Measurements from ENCODE around the gene SMYD1.
"Not testable (repeated sequence)": the region's sequence is repeated elsewhere in the genome, so short reads cannot be mapped to it uniquely, and the experiment has no call there.

The SMYD1 gene

DNA sequence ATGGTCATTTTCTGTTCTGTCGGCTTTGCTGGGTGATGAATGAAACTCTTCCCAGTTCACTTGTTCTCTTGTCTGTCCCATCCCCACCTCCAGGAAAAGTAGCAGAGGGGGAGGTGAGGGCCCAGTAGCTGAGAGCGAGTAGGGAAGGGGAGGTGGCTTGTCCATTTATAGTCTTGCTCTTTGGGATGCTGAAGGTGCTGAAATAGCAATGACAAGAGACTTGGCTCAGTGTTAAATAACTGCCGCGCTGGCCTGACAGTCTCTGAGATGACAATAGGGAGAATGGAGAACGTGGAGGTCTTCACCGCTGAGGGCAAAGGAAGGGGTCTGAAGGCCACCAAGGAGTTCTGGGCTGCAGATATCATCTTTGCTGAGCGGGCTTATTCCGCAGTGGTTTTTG lies at the start of gene SMYD1:
TSS of gene SMYD1 (plus strand) at position 228 of the 400 bp plus-strand sequence. CDS start at position 268, 40 bp downstream.
- Histone ChIP-seq H3K36me3 (ENCODE audit: control insufficient read depth in 2 of 2, insufficient read depth in 2 of 2, low read length in 2 of 2) (no peaks in the 10 kb centered on the region), H3K9ac (ENCODE audit: low read depth in 1 of 2, low read length in 2 of 2) (no peak within 1 kb of the TSS), H3K4me1 (ENCODE audit: control insufficient read depth in 2 of 2, insufficient read depth in 2 of 2, low read length in 2 of 2) (no peaks in the 10 kb centered on the region), H3K4me3 (ENCODE audit: low read length in 2 of 2) (no peak within 1 kb of the TSS), H3K9me3 (ENCODE audit: control insufficient read depth in 2 of 2, low read length in 2 of 2) (no peaks in the 10 kb centered on the region), H3K27ac (ENCODE audit: low read depth in 2 of 2, low read length in 2 of 2) (no peak within 1 kb of the TSS), H3K27me3 (ENCODE audit: control insufficient read depth in 2 of 2, insufficient read depth in 2 of 2, low read length in 2 of 2) (no peaks in the 10 kb centered on the region)

DNA sequence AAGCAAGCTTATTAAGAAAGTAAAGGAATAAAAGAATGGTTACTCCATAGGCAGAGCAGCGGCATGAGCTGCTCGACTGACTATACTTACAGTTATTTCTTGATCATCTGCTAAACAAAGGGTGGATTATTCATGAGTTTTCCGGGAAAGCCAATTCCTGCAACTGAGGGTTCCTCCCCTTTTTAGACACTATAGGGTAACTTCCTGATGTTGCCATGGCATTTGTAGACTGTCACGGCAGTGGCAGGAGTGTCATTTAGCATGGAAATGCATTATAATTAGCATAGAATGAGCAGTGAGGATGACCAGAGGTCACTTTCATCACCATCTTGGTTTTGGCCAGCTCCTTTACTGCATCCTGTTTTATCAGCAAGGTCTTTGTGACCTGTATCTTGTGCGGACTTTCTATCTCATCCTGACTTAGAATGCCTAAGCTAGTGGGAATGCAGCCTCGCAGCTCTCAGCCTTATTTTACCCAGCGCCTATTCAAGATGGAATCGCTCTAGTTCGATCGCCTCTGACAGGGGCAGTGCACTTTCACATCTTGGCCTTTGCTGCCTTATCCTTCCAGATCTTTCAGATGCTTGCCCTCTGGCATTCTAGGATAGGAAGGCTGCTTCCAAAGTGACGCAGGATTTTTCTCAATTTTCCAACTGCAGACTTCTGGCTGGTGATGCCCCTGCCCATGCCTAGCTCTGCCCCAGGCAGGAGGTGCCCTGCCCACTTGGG lies 49.4 kb upstream of the SMYD1 start:
- H3K9me3 ChIP-seq (ENCODE audit: control insufficient read depth in 2 of 2, low read length in 2 of 2); H3K4me3 ChIP-seq (ENCODE audit: low read length in 2 of 2); H3K36me3 ChIP-seq (ENCODE audit: control insufficient read depth in 2 of 2, insufficient read depth in 2 of 2, low read length in 2 of 2); H3K4me1 ChIP-seq (ENCODE audit: control insufficient read depth in 2 of 2, insufficient read depth in 2 of 2, low read length in 2 of 2); H3K27me3 ChIP-seq (ENCODE audit: control insufficient read depth in 2 of 2, insufficient read depth in 2 of 2, low read length in 2 of 2); H3K27ac ChIP-seq (ENCODE audit: low read depth in 2 of 2, low read length in 2 of 2); H3K9ac ChIP-seq (ENCODE audit: low read depth in 1 of 2, low read length in 2 of 2): not testable (repeated sequence)

DNA sequence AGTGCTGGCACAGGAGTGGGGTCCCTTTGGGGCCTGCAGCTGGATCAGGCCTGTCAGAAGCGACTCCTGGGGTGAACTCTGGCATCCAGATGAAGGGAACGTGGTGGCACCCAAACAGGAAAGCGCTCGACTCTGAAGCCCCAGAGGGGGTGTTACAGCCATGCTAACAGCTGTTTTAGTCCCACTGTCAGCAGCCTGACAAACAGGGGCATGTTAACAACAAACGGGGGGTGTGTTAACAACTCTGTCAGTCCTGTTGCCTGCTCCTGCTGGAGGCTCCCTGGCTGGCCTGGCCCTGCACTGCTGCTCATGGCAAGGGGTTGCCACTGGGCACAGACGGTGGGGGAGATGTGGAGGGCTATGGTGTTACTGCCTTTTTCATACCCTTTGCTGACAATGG lies 48.7 kb upstream of the SMYD1 start:
- H3K27ac ChIP-seq (ENCODE audit: low read depth in 2 of 2, low read length in 2 of 2) = no peak overlapping the region
- H3K4me1 ChIP-seq (ENCODE audit: control insufficient read depth in 2 of 2, insufficient read depth in 2 of 2, low read length in 2 of 2) = peaks cover 3 to 10% of the 10 kb centered on the region in 2 donors
- H3K9me3 ChIP-seq (ENCODE audit: control insufficient read depth in 2 of 2, low read length in 2 of 2) = no peaks in the 10 kb centered on the region
- no peak overlapping the region for H3K4me3 ChIP-seq (ENCODE audit: low read length in 2 of 2)
- H3K9ac ChIP-seq (ENCODE audit: low read depth in 1 of 2, low read length in 2 of 2) = no peak overlapping the region
- H3K36me3 ChIP-seq (ENCODE audit: control insufficient read depth in 2 of 2, insufficient read depth in 2 of 2, low read length in 2 of 2) = no peaks in the 10 kb centered on the region
- no peaks in the 10 kb centered on the region for H3K27me3 ChIP-seq (ENCODE audit: control insufficient read depth in 2 of 2, insufficient read depth in 2 of 2, low read length in 2 of 2)

DNA sequence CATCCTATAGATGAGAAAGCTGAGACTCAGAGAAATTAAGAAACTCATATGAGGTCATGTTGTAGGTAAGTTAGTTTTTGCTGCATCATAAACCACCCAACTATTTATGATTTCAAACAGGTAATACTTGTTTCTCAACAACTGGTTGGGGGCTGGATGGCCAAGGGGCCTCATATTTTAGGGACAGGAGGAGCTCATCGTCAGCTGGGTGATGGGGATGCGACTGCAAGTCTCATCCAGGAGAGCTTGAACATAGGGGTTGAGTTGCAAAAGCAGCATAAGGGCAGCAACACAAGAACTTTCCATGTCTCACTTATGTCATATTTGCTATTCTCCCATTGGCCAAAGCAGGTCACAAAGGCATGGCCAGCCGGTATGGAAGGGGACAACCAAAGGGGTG lies 47.6 kb upstream of the SMYD1 start:
- Histone ChIP-seq H3K27ac (ENCODE audit: low read depth in 2 of 2, low read length in 2 of 2) (no peak overlapping the region), H3K27me3 (ENCODE audit: control insufficient read depth in 2 of 2, insufficient read depth in 2 of 2, low read length in 2 of 2) (no peaks in the 10 kb centered on the region), H3K4me1 (ENCODE audit: control insufficient read depth in 2 of 2, insufficient read depth in 2 of 2, low read length in 2 of 2) (peaks cover 3 to 10% of the 10 kb centered on the region in 2 donors), H3K9ac (ENCODE audit: low read depth in 1 of 2, low read length in 2 of 2) (no peak overlapping the region), H3K36me3 (ENCODE audit: control insufficient read depth in 2 of 2, insufficient read depth in 2 of 2, low read length in 2 of 2) (no peaks in the 10 kb centered on the region), H3K4me3 (ENCODE audit: low read length in 2 of 2) (no peak overlapping the region), H3K9me3 (ENCODE audit: control insufficient read depth in 2 of 2, low read length in 2 of 2) (no peaks in the 10 kb centered on the region)

DNA sequence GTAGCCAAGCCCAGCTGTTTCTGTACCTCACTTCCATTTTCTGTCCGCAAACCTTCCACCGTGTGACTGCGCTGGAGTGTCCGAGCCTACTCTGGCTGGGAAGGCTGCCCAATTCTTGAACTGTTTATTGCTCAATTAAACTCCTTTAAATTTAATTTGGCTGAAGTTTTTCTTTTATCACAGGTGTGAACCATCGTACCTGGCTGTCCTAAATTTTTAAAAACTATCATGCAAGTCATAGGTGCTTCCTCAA lies 45.0 kb upstream of the SMYD1 start:
- Histone ChIP-seq H3K4me3 (ENCODE audit: low read length in 2 of 2) (no peak overlapping the region), H3K27me3 (ENCODE audit: control insufficient read depth in 2 of 2, insufficient read depth in 2 of 2, low read length in 2 of 2) (no peaks in the 10 kb centered on the region), H3K9ac (ENCODE audit: low read depth in 1 of 2, low read length in 2 of 2) (no peak overlapping the region), H3K4me1 (ENCODE audit: control insufficient read depth in 2 of 2, insufficient read depth in 2 of 2, low read length in 2 of 2) (no peaks in the 10 kb centered on the region), H3K27ac (ENCODE audit: low read depth in 2 of 2, low read length in 2 of 2) (no peak overlapping the region), H3K9me3 (ENCODE audit: control insufficient read depth in 2 of 2, low read length in 2 of 2) (no peaks in the 10 kb centered on the region), H3K36me3 (ENCODE audit: control insufficient read depth in 2 of 2, insufficient read depth in 2 of 2, low read length in 2 of 2) (peaks cover 0 to 4% of the 10 kb centered on the region in 2 donors)

DNA sequence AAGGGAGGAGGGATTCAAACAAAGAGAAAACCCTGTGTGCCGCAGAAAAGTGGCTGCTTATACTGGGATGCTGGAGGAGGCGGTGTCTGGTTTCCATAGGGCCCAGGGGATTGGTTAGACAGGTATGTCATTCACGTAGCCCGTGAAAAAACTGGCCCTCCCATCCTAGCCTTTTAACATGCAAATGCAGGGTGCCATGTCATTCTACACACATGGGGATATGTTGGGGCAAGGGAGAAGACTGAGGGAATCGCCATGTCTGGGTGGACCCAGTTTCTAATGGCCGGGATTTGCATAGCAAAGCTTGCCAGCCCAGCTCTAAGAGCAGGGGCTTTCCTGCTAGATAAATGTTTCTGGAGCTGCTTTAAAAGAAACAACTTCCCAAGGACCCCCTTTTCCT lies 43.1 kb upstream of the SMYD1 start:
- H3K27me3 ChIP-seq (ENCODE audit: control insufficient read depth in 2 of 2, insufficient read depth in 2 of 2, low read length in 2 of 2) = no peaks in the 10 kb centered on the region
- no peak overlapping the region for H3K27ac ChIP-seq (ENCODE audit: low read depth in 2 of 2, low read length in 2 of 2)

GRCh38 chr2:88027697-88028389 lies 39.8 kb upstream of the SMYD1 start:
- H3K9me3 ChIP-seq (ENCODE audit: control insufficient read depth in 2 of 2, low read length in 2 of 2) = no peaks in the 10 kb centered on the region
- no peak overlapping the region for H3K27ac ChIP-seq (ENCODE audit: low read depth in 2 of 2, low read length in 2 of 2)
- H3K9ac ChIP-seq (ENCODE audit: low read depth in 1 of 2, low read length in 2 of 2) = no peak overlapping the region
- H3K4me3 ChIP-seq (ENCODE audit: low read length in 2 of 2) = no peak overlapping the region
- H3K4me1 ChIP-seq (ENCODE audit: control insufficient read depth in 2 of 2, insufficient read depth in 2 of 2, low read length in 2 of 2) = no peaks in the 10 kb centered on the region
- peaks cover 20 to 34% of the 10 kb centered on the region in 2 donors for H3K36me3 ChIP-seq (ENCODE audit: control insufficient read depth in 2 of 2, insufficient read depth in 2 of 2, low read length in 2 of 2)
- no peaks in the 10 kb centered on the region for H3K27me3 ChIP-seq (ENCODE audit: control insufficient read depth in 2 of 2, insufficient read depth in 2 of 2, low read length in 2 of 2)

More for the DNA sequence above, 43.1 kb upstream of the SMYD1 start:
- H3K9ac ChIP-seq (ENCODE audit: low read depth in 1 of 2, low read length in 2 of 2) = no peak overlapping the region
- H3K4me3 ChIP-seq (ENCODE audit: low read length in 2 of 2) = no peak overlapping the region
- no peaks in the 10 kb centered on the region for H3K4me1 ChIP-seq (ENCODE audit: control insufficient read depth in 2 of 2, insufficient read depth in 2 of 2, low read length in 2 of 2)
- peaks cover 9 to 20% of the 10 kb centered on the region in 2 donors for H3K36me3 ChIP-seq (ENCODE audit: control insufficient read depth in 2 of 2, insufficient read depth in 2 of 2, low read length in 2 of 2)
- H3K9me3 ChIP-seq (ENCODE audit: control insufficient read depth in 2 of 2, low read length in 2 of 2) = no peaks in the 10 kb centered on the region

DNA sequence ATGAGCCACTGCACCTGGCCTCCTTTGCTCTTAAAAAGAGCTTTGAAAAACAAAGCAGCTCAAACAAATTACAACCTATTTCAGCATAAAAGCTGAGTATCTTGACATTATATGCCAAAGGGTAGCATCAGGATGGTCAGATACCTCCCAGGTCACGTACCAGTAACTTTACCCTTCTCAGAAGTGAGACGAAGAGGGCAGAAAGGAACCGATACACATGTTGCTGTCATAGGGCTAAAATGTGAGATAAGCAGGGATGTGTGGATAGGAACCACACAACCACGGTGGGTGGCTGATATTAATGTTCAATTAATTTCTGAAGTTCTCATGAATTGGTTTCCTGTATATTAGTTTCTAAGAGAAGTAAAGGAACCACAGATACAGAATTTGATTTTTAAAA lies 38.7 kb upstream of the SMYD1 start:
- Histone ChIP-seq H3K4me1 (ENCODE audit: control insufficient read depth in 2 of 2, insufficient read depth in 2 of 2, low read length in 2 of 2) (no peaks in the 10 kb centered on the region), H3K4me3 (ENCODE audit: low read length in 2 of 2) (no peak overlapping the region), H3K27me3 (ENCODE audit: control insufficient read depth in 2 of 2, insufficient read depth in 2 of 2, low read length in 2 of 2) (no peaks in the 10 kb centered on the region), H3K27ac (ENCODE audit: low read depth in 2 of 2, low read length in 2 of 2) (no peak overlapping the region), H3K36me3 (ENCODE audit: control insufficient read depth in 2 of 2, insufficient read depth in 2 of 2, low read length in 2 of 2) (peaks cover 26 to 38% of the 10 kb centered on the region in 2 donors), H3K9ac (ENCODE audit: low read depth in 1 of 2, low read length in 2 of 2) (no peak overlapping the region), H3K9me3 (ENCODE audit: control insufficient read depth in 2 of 2, low read length in 2 of 2) (no peaks in the 10 kb centered on the region)

DNA sequence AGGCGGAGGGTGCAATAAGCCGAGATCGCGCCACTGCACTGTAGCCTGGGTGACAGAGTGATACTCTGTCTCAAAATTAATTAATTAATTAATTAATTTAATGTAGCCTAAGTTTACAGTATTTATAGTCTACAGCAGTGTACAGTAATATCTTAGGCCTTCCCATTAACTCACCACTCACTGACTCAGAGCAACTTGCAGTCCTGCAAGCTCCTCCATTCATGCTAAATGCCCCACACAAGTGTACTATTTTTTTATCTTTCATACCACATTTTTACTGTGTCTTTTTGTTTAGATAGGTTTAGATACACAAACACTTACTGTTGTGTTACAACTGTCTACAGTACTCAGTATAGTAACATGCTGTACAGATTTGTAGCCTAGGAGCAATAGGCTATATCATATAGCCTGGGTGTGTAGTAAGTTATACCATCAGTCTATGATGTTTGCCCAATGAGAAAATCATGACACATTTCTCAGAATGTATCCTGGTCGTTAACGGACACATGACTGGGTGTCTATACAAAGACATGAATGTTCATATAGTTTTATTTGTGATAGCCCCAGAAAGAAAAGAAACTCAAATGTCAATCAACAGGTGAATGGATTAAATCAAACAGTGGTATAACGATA lies 35.4 kb upstream of the SMYD1 start:
- Histone ChIP-seq H3K9me3 (ENCODE audit: control insufficient read depth in 2 of 2, low read length in 2 of 2) (no peaks in the 10 kb centered on the region), H3K36me3 (ENCODE audit: control insufficient read depth in 2 of 2, insufficient read depth in 2 of 2, low read length in 2 of 2) (peaks cover 36 to 43% of the 10 kb centered on the region in 2 donors), H3K4me3 (ENCODE audit: low read length in 2 of 2) (no peak overlapping the region)

DNA sequence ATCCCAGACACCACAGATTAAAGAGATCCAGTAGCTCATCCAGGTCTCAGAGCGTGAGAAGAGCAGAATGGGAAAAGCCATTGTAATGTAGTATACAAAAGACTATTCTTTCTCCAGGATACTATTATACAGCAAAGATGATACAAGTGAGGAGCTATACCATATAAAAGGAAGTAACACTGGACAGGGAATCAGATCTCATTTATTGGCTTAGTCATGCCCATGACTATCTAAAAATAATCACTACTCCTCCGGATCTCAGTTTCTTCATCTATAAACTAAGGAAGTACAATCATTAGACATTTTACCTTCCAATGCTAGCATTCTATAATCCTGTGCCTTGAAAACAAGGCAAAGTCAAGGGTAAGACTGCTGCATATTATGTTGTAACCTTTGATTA lies 31.4 kb upstream of the SMYD1 start:
- peaks cover 12 to 21% of the 10 kb centered on the region in 2 donors for H3K36me3 ChIP-seq (ENCODE audit: control insufficient read depth in 2 of 2, insufficient read depth in 2 of 2, low read length in 2 of 2)
- H3K4me1 ChIP-seq (ENCODE audit: control insufficient read depth in 2 of 2, insufficient read depth in 2 of 2, low read length in 2 of 2) = no peaks in the 10 kb centered on the region
- no peaks in the 10 kb centered on the region for H3K27me3 ChIP-seq (ENCODE audit: control insufficient read depth in 2 of 2, insufficient read depth in 2 of 2, low read length in 2 of 2)
- H3K9me3 ChIP-seq (ENCODE audit: control insufficient read depth in 2 of 2, low read length in 2 of 2) = no peaks in the 10 kb centered on the region
- H3K9ac ChIP-seq (ENCODE audit: low read depth in 1 of 2, low read length in 2 of 2) = no peak overlapping the region
- H3K27ac ChIP-seq (ENCODE audit: low read depth in 2 of 2, low read length in 2 of 2) = peak overlapping the region in 1 of 2 donors; percentile 6
- no peak overlapping the region for H3K4me3 ChIP-seq (ENCODE audit: low read length in 2 of 2)

More for the DNA sequence above, 35.4 kb upstream of the SMYD1 start:
- Histone ChIP-seq H3K27me3 (ENCODE audit: control insufficient read depth in 2 of 2, insufficient read depth in 2 of 2, low read length in 2 of 2) (no peaks in the 10 kb centered on the region), H3K4me1 (ENCODE audit: control insufficient read depth in 2 of 2, insufficient read depth in 2 of 2, low read length in 2 of 2) (no peaks in the 10 kb centered on the region), H3K9ac (ENCODE audit: low read depth in 1 of 2, low read length in 2 of 2) (no peak overlapping the region), H3K27ac (ENCODE audit: low read depth in 2 of 2, low read length in 2 of 2) (no peak overlapping the region)

Measured in mucosa of rectum (tissue), 2 donors.